HG03460 (cell line): Measurements from ENCODE around the gene LIMCH1.

ENCODE experiments used
- ATAC-seq: cut with Tn5 transposase; IDR thresholded peaks from one replicate; pipeline ENCODE4 v1.9.1; 2021; ENCODE audit not compliant: unreplicated experiment

Gene LIMCH1

GRCh38 chr4:41567186-41567585 lies 29.2 kb downstream of the LIMCH1 start:
- no peak for ATAC-seq

GRCh38 chr4:41568363-41568762 lies 30.4 kb downstream of the LIMCH1 start:
- ATAC-seq: no peak

- ATAC-seq: no peak
These were observed 32.0 kb downstream of the LIMCH1 start for GRCh38 chr4:41569961-41570360.

GRCh38 chr4:41571422-41571821 lies 33.5 kb downstream of the LIMCH1 start:
- ATAC-seq: no peak

GRCh38 chr4:41572516-41572915 lies 34.6 kb downstream of the LIMCH1 start:
- ATAC-seq: no peak

GRCh38 chr4:41572956-41573355 lies 35.0 kb downstream of the LIMCH1 start:
- ATAC-seq: no peak

GRCh38 chr4:41573502-41574001 lies 35.6 kb downstream of the LIMCH1 start:
- no peak for ATAC-seq

GRCh38 chr4:41575207-41575606 lies 37.2 kb downstream of the LIMCH1 start:
- ATAC-seq: no peak

- ATAC-seq: no peak
These were observed 37.7 kb downstream of the LIMCH1 start for GRCh38 chr4:41575665-41576064.

- no peak for ATAC-seq
These were observed 41.1 kb downstream of the LIMCH1 start for GRCh38 chr4:41579043-41579442.

GRCh38 chr4:41579526-41579925 lies 41.6 kb downstream of the LIMCH1 start:
- ATAC-seq: no peak

GRCh38 chr4:41580007-41580406 lies 42.0 kb downstream of the LIMCH1 start:
- ATAC-seq: no peak

- no peak for ATAC-seq
These were observed 48.8 kb downstream of the LIMCH1 start for GRCh38 chr4:41586675-41587225.

GRCh38 chr4:41587286-41587685 lies 49.3 kb downstream of the LIMCH1 start:
- ATAC-seq: no peak

- ATAC-seq: no peak
These were observed 52.6 kb downstream of the LIMCH1 start for GRCh38 chr4:41590591-41590990.

- no peak for ATAC-seq
These were observed 56.5 kb downstream of the LIMCH1 start for GRCh38 chr4:41594432-41594831.

- no peak for ATAC-seq
These were observed 59.5 kb downstream of the LIMCH1 start for GRCh38 chr4:41597494-41597893.

- ATAC-seq: no peak
These were observed 60.6 kb downstream of the LIMCH1 start for GRCh38 chr4:41598580-41598979.

- no peak for ATAC-seq
These were observed 61.3 kb downstream of the LIMCH1 start for GRCh38 chr4:41599192-41599786.

- no peak for ATAC-seq
These were observed 62.4 kb downstream of the LIMCH1 start for GRCh38 chr4:41600243-41600912.

- no peak for ATAC-seq
These were observed 63.1 kb downstream of the LIMCH1 start for GRCh38 chr4:41601025-41601424.

GRCh38 chr4:41602113-41602512 lies 64.2 kb downstream of the LIMCH1 start:
- ATAC-seq: no peak
